CD4-positive, alpha-beta T cell treated with Interleukin-15 for 1 hour (primary cell): ENCODE results near the gene TFCP2.
"Not testable (repeated sequence)": the region's sequence is repeated elsewhere in the genome, so short reads cannot be mapped to it uniquely, and the experiment has no call there.

Experiments
- DNase-seq: peaks from one replicate; pipeline ENCODE4 v3.0.0-alpha.2; 2020

TFCP2 gene

DNA sequence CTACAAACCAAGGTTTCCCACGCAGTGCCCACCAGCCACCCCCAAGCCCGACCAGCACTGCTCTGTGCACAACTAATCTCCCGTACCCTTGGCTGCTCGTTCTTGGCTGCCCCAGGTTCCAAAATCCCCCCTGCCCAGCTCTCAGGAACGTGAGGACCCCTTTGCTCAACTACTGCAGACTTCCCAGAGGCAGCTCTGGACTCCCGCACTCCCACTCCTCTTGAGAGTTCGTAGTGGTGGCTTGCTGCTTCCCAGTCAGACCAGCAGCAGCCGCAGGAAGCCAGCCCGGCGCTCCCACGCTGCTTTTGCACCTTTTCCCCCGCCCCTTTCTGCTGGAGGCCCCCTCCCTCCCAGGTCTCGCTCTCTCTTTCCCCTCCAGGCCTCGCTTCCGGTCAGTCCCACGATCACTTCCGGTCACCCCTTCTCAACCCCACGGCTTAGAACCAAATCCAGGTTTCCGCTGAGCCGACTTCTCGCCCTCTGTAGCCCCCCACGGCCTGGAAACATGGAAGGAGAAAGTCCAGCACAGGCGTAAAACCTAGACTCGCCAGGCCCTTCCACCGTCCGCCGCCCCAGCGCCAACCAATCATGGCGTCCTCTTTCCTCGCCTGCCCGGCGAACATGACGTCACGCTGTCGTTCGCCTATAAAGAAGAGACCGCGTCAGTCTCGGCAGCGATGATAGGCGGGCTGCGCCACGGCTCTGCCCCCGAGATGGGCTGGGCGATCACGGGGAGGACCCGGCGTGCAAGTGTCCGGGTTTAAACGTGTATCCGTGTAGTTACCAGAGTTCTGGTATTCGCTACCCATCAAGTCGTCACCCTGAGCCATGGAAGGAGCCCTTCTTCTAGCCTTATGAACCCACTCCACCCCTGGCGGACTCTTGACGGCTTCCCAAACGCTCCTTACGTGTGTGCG lies at the start of gene TFCP2:
Gene TFCP2, minus strand, starts transcription at position 621 of the 917 bp plus-strand sequence. CDS start 713 bp downstream, outside the sequence.
- peak; percentile 95 for DNase-seq

DNA sequence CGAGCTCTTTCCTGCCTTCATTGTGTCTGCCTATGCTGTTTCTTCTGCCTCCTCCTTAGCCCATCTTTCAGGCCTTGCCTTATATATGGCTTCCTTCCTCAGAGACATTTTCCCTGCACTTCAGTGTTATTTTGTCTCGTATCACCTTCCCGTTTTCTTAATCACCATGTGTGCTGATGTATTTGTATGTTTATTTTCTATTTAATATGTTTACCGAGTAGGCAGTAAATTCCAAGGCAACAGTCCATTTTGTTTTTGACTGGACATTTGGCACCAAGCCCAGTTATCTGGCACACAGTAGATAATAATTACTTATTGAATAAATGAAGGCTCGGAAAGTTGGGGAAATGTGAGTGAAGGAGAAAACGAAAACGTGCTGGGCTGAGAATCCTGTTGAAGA lies 49.5 kb upstream of the TFCP2 start:
- no peak for DNase-seq

DNA sequence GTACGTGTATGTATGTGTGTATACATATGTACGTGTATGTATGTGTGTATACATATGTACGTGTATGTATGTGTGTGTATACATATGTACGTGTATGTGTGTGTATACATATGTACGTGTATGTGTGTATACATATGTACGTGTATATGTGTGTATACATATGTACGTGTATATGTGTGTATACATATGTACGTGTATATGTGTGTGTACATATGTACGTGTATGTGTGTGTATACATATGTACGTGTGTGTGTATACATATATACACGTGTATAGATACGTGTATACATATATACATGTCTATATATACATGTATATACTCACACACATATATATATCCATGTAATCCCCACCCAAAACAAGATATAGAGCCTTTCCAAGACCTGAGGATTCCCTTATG lies 46.9 kb upstream of the TFCP2 start:
- not testable (repeated sequence) for DNase-seq

DNA sequence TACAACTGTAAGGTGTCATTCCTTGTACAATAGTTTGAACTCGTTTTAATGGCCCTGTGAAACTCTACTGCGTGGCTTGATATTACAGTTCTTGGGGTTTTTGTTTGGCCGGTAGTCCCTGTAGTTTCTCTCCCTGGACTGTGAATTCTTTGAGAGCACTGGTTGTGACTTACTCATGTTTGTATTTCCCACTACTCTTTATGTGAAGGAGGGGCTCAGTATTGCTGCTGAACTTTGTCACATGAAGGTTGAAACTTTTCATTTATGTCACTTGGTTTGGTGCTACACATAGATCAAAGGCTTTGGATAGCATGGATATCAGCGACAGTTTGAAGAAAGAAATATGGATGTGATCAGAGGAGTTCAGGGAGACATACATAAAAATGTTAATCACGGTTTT lies 46.4 kb upstream of the TFCP2 start:
- no peak for DNase-seq

DNA sequence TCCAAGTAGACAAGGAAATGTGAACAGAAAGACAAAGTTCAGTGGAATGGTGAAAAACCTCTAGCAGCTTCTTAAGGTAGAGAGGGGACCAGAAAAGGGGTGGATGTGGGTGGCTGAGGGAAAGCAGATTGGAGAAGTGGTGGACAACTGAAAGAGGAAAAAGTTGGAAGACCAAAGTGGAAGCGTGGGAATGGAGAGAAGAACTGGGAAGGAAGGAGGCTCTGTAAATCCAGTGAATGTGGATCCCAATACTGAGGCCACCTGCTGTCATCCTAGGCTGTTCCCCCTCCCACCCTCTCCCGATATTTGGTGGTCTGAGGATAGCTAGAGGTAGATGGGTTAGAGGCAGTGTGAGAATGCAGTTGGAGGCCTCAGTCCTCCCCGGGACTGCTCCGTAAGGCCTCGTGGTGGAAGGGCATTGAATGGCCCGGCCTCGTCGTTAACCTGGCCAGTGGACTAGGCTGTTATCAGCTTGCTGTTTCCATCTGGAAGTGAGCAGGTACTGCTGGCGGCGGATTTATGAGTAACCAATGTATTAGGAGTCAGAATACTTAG lies 45.7 kb upstream of the TFCP2 start:
- no peak for DNase-seq

GRCh38 chr12:51217968-51218606 lies 45.2 kb upstream of the TFCP2 start, which contains the start of gene POU6F1:
Gene POU6F1, minus strand, starts transcription at chr12:51218062. Its CDS starts 11,226 bp downstream, at chr12:51206836.
- peak; percentile 80 for DNase-seq

DNA sequence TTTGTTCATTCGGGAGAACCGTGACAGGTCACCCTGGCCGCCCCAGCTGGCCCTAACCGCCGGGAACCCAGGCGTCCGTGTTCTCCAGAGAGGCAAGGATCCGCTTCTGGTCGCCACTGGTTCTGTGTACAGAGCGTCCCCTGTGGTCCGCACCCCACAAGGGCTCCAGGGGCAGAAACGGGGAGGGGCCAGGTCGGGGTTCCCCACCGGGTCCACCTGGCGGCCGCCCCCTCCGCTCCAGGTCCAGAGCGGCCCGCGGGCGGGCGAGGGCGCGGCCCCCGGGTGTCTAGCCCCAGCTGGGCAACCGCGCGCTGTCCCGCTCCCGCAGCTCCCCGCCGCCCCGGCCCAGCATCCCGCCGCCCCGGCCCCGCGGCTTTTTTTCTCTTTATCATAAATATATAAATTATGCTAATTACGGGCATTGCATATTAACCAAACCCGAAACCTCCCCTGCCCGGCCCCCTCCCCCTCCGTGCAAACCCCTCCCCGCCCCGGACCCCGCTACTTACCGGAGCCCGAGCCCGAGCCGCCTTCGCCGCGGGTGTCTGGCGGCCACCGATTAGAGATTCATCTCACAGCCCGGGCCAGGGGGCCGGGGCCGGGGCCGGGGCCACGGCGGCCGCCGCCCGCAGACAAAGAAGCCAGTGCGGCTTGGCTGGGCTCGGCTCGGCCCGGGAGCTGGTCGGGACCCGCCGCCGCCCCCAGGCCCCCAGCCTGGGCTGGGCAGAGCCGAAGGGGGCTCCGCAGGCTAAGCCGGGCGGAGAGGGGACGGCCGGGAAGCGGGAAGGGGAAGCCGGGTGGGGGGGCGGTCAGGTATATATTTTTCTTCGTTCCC lies 44.4 kb upstream of the TFCP2 start:
- peak; percentile 71 for DNase-seq

GRCh38 chr12:51216642-51217041 lies 43.7 kb upstream of the TFCP2 start:
- DNase-seq: no peak

DNA sequence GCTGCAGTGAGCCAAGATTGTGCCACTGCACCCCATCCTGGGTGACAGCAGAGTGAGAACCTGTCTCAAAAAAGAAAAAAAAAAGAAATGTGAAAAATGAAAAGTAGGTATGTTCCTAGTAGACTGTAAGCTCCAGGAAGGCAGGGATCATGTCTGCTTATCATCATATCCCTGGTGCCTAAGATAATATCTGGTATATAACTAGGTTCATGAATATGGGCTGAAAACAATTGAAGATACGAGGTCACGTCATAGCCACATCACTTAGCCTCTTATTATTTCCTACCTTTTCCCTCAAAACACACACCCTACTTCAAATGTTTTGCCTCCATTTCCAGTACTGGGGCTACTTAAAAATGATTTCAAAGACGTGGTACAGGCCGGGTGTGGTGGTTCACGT lies 42.0 kb upstream of the TFCP2 start:
- no peak for DNase-seq

GRCh38 chr12:51210690-51211395 lies 37.9 kb upstream of the TFCP2 start:
- DNase-seq: no peak

DNA sequence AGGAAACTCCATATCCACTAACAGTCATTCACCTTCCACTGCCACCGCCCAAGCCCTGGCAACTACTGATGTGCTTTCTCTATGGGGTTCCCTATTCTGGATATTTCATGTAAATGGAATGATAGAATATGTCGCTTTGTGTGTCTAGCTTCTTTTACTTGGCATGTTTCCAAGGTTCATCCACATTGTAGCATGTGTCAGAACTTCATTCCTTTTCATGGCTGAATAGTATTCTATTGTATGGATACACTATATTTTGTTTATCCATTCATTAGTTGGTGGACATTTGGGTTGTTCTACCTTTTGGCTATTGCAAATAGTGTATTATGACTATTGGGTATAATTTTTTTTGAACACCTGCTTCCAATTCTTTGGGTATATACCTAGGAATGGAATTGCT lies 36.3 kb upstream of the TFCP2 start:
- no peak for DNase-seq

DNA sequence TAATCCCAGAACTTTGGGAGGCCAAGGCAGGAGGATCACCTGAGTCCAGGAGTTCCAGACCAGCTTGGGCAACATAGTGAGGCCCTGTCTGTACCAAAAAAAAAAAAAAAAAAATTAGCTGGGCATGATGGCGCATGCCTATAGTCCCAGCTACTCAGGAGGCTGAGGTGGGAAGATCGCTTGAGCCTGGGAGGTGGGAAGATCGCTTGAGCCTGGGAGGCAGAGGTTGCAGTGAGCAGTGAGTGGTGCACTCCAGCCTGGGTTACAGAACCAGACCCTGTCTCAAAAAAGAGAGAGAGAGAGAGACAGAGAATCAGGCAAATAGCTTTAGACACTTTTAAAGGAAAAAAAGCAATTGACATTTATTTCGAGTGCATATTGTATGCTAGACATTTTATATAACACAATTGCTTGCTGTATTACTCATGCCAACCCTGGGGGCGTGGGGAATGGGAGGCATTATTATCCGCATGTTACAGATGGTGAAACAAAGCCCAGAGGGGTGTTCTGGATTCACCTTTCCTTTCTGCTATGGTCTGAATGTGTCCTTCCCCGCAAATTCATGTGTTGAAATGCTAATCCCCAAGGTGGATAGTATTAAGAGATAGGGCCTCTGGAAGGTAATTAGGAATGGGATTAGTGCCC lies 35.2 kb upstream of the TFCP2 start:
- no peak for DNase-seq

GRCh38 chr12:51205350-51205749 lies 32.4 kb upstream of the TFCP2 start:
- DNase-seq: no peak

GRCh38 chr12:51202718-51203117 lies 29.8 kb upstream of the TFCP2 start:
- no peak for DNase-seq

GRCh38 chr12:51200806-51201205 lies 27.9 kb upstream of the TFCP2 start:
- no peak for DNase-seq

- no peak for DNase-seq
Observed at GRCh38 chr12:51200156-51200555, 27.2 kb upstream of the TFCP2 start.

DNA sequence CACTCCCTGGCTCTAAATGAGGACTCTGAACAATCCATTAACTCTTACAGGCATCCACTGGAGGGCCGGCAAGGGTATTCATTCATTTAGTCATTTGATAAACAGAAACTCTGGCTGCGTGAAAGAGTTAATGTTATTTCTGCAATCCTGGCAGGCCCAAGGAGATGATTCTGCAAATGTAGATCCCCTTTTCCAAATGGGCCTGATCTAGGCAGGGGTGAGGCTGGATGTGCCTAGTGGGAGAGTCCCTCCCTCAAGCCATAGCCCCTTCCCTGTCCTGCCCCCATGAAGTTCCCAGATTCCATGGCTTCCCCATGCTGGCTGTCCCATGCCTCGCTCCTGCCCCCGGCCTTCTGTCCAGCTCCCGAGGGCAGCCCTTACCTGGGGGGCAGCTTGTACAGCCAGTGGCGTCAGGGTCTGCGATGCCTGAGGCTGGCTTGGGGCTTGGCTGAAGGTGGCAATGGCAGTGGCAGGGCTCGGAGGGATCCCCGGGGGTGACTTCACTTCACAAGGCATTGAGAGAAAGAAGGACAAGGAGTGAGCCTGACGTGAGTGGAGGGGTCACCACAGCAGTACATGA lies 26.5 kb upstream of the TFCP2 start:
- DNase-seq: no peak

DNA sequence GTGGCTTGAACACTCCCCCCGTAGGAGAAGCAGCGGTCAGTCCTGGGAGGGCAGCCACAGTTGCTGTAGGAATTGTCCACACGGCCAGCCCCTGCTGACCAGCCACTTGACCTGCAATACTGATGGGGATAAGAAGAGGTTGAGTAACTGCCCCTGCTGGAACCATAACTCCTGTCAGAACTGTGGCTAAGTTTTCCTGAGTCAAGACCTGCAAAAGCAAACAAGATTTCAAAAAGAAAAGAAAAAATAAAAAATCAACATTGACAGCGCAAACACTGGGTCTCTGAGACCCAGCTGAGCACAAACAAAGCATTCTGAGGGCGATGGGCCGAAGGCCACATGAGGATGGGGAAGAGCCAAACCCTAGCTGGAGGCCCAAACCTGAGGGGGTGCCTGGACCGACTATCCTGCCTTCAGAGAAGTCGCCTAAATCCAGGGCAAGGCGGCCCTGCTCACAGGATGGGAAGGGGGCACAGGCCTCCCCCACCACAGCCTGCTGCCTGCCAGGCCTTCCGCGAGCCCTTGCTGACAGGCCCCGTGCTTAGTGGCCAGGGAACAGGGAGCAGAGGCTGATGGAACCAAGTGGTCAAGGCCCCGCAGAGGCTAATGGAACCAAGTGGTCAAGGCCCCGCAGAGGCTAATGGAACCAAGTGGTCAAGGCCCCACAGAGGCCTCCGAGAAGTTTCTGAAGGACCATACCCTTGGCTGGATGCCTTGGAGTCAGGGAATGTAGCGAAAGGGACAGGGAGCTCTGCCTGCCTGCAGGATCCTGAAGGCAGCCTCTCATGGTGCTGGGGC lies 25.8 kb upstream of the TFCP2 start:
- DNase-seq: no peak

DNA sequence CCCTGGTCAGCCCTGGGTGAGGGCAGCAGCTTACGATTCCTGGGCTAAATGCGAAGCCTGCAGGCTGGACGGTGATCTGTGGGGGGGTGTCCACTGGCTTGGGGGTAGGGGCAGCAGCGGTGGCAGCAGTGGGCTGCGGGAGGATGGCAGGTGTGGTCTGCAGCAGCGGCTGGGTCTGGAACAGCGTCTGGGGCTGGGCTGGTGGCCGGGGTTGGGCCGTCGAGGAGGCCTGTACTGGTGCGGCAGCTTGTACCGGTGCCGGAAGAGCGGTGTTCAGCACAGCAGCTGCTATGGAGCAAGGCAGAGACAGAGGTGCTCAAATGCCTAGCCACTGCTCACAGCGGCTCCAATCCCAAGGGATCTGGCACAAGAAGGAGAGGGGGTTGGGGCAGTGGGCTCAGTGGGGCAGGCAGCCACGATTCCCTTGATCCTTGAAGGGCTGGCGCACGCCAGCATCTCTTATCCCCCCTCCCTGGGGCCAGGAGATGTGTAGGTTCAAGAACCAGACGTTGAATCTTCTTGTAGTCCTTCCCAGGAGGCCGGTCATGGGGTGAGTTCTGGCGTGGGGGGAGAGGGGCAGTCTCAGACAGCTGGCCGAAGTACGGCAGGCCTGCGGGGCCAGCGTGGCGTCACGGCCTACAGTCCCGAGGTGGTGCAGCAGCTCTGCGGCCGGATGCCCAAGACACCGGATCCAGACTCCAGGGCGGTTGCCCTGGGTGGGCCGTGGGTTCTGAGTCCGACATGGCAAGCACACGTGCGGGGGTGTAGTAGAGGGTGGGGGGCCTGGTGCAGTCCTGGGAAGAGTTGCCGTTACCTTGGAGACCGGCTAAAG lies 25.0 kb upstream of the TFCP2 start:
- no peak for DNase-seq

GRCh38 chr12:51196547-51196946 lies 23.6 kb upstream of the TFCP2 start:
- no peak for DNase-seq
